ENCODE measurements around the gene BRD9.

The BRD9 gene

DNA sequence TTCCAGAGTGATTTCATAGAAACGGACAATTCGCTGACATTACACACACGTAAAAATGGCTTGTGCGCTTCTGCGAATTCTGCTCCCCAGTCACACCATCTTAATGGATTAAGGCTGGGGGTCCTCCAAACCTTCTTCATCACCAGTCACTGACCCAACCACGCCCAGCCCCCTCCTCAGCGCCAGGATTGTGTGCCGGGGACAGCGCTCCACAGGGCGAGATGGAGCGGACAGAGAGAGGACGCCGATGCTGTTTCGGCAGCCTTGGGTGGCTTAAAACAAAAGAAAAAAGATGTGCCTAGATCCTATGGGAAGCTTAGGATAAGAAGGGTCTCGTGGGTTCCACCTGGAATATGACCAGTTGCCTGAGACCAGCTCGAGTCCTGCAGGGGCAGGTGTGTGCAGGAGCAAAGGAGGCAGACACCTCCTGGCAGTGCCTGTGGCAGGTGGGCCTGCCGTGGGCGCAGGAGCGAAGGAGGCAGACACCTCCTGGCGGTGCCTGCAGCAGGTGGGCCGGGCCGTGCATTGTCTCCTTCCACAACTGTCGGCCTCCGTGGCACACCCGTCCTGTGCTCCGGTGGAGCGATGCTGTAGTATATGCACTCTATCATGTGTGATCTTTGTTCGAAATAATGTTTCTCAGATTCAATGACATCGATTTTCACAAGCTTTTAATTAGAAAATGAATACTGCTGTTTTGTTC lies 20.9 kb downstream of the BRD9 start:
- ChIA-PET POLR2A (no interaction called here), CTCF (no interaction called here)
- no peak for DNase-seq (ENCODE audit: extremely low spot score)
- TF ChIP-seq HDGF (IDR thresholded peaks at IDR 0.05; ENCODE audit: borderline replicate concordance) (no peak), CTBP1 (IDR thresholded peaks at IDR 0.05; ENCODE audit: borderline replicate concordance) (no peak), FOXK2 (IDR thresholded peaks at IDR 0.05) (no peak), SP1 (IDR thresholded peaks at IDR 0.05) (no peak), BHLHE40 (IDR thresholded peaks at IDR 0.05; ENCODE audit: borderline replicate concordance) (no peak)

- ChIA-PET POLR2A (interaction anchor here (0.8 to 1.0 kb wide), 2 partner anchors 11 to 23 kb away, joined by 3 read pairs; no protein-coding TSS in a partner anchor), CTCF (no interaction called here)
- no peak for TF ChIP-seq LEF1 (IDR thresholded peaks at IDR 0.05; ENCODE audit: borderline replicate concordance)
- no peak for TF ChIP-seq FOXA1 (IDR thresholded peaks at IDR 0.05)
- TF ChIP-seq SP1 (IDR thresholded peaks at IDR 0.05), result no peak
- no peak for TF ChIP-seq ELF4 (IDR thresholded peaks at IDR 0.05)
- TF ChIP-seq SUZ12 (IDR thresholded peaks at IDR 0.05), result no peak
- no peak for TF ChIP-seq FOXK2 (IDR thresholded peaks at IDR 0.05)
- no peak for TF ChIP-seq L3MBTL2 (conservative IDR thresholded peaks at IDR 0.05)
- TF ChIP-seq NFRKB (IDR thresholded peaks at IDR 0.05), result no peak
- TF ChIP-seq TARDBP (IDR thresholded peaks at IDR 0.05), result no peak
- no peak for TF ChIP-seq FOXM1 (IDR thresholded peaks at IDR 0.05; ENCODE audit: borderline replicate concordance)
- no peak for TF ChIP-seq CTBP1 (IDR thresholded peaks at IDR 0.05; ENCODE audit: borderline replicate concordance)
- TF ChIP-seq ARNT (IDR thresholded peaks at IDR 0.05), result no peak
- TF ChIP-seq ZNF384 (IDR thresholded peaks at IDR 0.05), result no peak
- DNase-seq (ENCODE audit: extremely low spot score), result no peak
Measured at GRCh38 chr5:870956-871355, 21.6 kb downstream of the BRD9 start.

GRCh38 chr5:868428-869135 lies 24.0 kb downstream of the BRD9 start:
- TF ChIP-seq CTBP1 (IDR thresholded peaks at IDR 0.05; ENCODE audit: borderline replicate concordance), result no peak
- no peak for TF ChIP-seq ARNT (IDR thresholded peaks at IDR 0.05)
- no peak for TF ChIP-seq FOXK2 (IDR thresholded peaks at IDR 0.05)
- TF ChIP-seq SUZ12 (IDR thresholded peaks at IDR 0.05), result no peak
- no peak for TF ChIP-seq LEF1 (IDR thresholded peaks at IDR 0.05; ENCODE audit: borderline replicate concordance)
- ChIA-PET CTCF (no interaction called here), POLR2A (interaction anchor here (1.1 kb wide), 1 partner anchor 24 kb away, joined by 4 read pairs; the partner anchor contains the start of genes BRD9 and TRIP13)
- DNase-seq (ENCODE audit: extremely low spot score), result no peak

DNA sequence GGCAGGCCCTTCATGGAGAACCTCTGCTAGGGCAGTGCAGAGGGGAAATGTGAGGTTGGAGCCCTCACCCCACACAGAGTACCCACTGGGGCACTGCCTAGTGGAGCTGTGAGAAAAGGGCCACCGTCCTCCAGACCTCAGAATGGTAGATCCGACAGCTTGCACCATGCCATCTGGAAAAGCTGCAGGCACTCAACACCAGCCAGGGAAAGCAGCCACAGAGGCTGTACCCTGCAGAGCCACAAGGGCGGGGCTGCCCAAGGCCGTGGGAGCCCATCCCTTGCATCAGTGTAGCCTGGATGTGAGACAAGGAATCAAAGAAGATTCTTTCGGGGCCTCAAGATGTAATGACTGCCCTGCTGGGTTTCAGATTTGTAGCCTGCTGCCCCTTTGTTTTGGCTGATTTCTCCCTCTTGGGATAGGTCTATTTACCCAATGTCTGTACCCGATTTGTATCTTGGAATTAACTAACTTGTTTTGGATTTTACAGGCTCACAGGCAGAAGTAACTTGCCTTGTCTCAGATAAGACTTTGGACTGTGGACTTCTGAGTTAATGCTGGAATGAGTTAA lies 25.2 kb downstream of the BRD9 start:
- CTCF ChIA-PET, result no interaction called here
- no peak for TF ChIP-seq TARDBP (IDR thresholded peaks at IDR 0.05)
- POLR2A ChIA-PET, result no interaction called here

GRCh38 chr5:865771-866170 lies 26.8 kb downstream of the BRD9 start:
- TF ChIP-seq ARNT (IDR thresholded peaks at IDR 0.05), result no peak
- no peak for TF ChIP-seq SP1 (IDR thresholded peaks at IDR 0.05)
- TF ChIP-seq NFRKB (IDR thresholded peaks at IDR 0.05), result no peak
- TF ChIP-seq BHLHE40 (IDR thresholded peaks at IDR 0.05; ENCODE audit: borderline replicate concordance), result no peak
- no peak for TF ChIP-seq ELF4 (IDR thresholded peaks at IDR 0.05)
- TF ChIP-seq FOXK2 (IDR thresholded peaks at IDR 0.05), result no peak
- no peak for TF ChIP-seq TARDBP (IDR thresholded peaks at IDR 0.05)
- TF ChIP-seq CTBP1 (IDR thresholded peaks at IDR 0.05; ENCODE audit: borderline replicate concordance), result no peak
- no peak for TF ChIP-seq HDGF (IDR thresholded peaks at IDR 0.05; ENCODE audit: borderline replicate concordance)
- no peak for TF ChIP-seq SUZ12 (IDR thresholded peaks at IDR 0.05)
- CTCF ChIA-PET, result no interaction called here
- POLR2A ChIA-PET, result no interaction called here
- no peak for DNase-seq (ENCODE audit: extremely low spot score)

More for the DNA sequence above, 25.2 kb downstream of the BRD9 start:
- no peak for DNase-seq (ENCODE audit: extremely low spot score)

- no peak for DNase-seq (ENCODE audit: extremely low spot score)
- no peak for TF ChIP-seq BHLHE40 (IDR thresholded peaks at IDR 0.05; ENCODE audit: borderline replicate concordance)
- no peak for TF ChIP-seq SP1 (IDR thresholded peaks at IDR 0.05)
- TF ChIP-seq, protein P1, sequence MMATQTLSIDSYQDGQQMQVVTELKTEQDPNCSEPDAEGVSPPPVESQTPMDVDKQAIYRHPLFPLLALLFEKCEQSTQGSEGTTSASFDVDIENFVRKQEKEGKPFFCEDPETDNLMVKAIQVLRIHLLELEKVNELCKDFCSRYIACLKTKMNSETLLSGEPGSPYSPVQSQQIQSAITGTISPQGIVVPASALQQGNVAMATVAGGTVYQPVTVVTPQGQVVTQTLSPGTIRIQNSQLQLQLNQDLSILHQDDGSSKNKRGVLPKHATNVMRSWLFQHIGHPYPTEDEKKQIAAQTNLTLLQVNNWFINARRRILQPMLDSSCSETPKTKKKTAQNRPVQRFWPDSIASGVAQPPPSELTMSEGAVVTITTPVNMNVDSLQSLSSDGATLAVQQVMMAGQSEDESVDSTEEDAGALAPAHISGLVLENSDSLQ (IDR thresholded peaks at IDR 0.05), result no peak
- TF ChIP-seq FOXK2 (IDR thresholded peaks at IDR 0.05), result no peak
- no peak for TF ChIP-seq HDGF (IDR thresholded peaks at IDR 0.05; ENCODE audit: borderline replicate concordance)
- TF ChIP-seq ELF4 (IDR thresholded peaks at IDR 0.05), result no peak
- no peak for TF ChIP-seq TARDBP (IDR thresholded peaks at IDR 0.05)
- no peak for TF ChIP-seq L3MBTL2 (conservative IDR thresholded peaks at IDR 0.05)
- TF ChIP-seq ARNT (IDR thresholded peaks at IDR 0.05), result no peak
- TF ChIP-seq FOXM1 (IDR thresholded peaks at IDR 0.05; ENCODE audit: borderline replicate concordance), result no peak
- no peak for TF ChIP-seq NFRKB (IDR thresholded peaks at IDR 0.05)
- TF ChIP-seq LEF1 (IDR thresholded peaks at IDR 0.05; ENCODE audit: borderline replicate concordance), result no peak
- TF ChIP-seq ZNF384 (IDR thresholded peaks at IDR 0.05), result no peak
- no peak for TF ChIP-seq SUZ12 (IDR thresholded peaks at IDR 0.05)
- no peak for TF ChIP-seq CTBP1 (IDR thresholded peaks at IDR 0.05; ENCODE audit: borderline replicate concordance)
- CTCF ChIA-PET, result no interaction called here
- POLR2A ChIA-PET, result no interaction called here
Measured at GRCh38 chr5:865168-865521, 27.5 kb downstream of the BRD9 start.

DNA sequence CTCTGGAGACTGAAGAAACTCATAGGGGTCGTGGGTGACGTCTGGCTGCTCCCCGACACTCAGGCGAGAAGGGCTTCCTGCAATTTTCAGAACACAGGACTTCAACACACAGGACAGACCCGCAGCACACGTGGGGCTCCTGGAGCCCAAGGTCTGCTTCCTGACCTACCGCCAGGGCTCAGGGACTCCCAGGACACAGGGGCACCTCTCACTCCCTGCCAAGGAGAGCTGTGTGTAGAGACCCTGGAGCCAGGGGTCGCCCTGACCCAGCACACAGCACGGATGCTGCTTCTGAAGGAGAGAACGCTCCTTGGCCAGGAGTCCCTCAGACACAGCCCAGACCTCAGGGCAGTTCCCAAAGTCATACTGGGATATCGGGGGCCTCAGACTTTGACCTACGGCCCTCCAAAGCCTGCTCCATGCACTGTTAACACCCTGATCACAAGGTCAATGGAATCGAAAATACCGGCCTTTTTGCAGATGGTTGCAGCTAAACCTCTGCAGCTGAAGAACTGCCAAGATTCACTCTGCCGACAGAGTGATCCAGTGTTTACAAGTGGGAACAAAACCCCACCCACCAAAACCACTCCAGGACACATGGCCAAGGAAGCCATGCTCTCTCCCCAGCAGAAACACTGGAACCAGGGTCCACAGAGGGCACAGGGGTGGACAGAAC lies 28.0 kb downstream of the BRD9 start:
- no peak for DNase-seq (ENCODE audit: extremely low spot score)
- ChIA-PET POLR2A (no interaction called here), CTCF (no interaction called here)
- TF ChIP-seq SUZ12 (IDR thresholded peaks at IDR 0.05) (no peak), SP1 (IDR thresholded peaks at IDR 0.05) (no peak), CTBP1 (IDR thresholded peaks at IDR 0.05; ENCODE audit: borderline replicate concordance) (no peak), FOXK2 (IDR thresholded peaks at IDR 0.05) (no peak)

Measured in HEK293T (cell line).